GM08714 (cell line): Measurements from ENCODE around the gene FYN.

ENCODE experiments used
- H3K4me3 ChIP-seq: fragments of 200-500 bp; sonication (Bioruptor generic); 2 replicates; pipeline ENCODE4 v1.5.1; 2014; ENCODE audit warnings: mild to moderate bottlenecking, low read length, inconsistent platforms
- ZNF274 ChIP-seq: IDR thresholded peaks from 2 replicates; pipeline ENCODE4 v1.6.1; 2012; ENCODE audit warnings: mild to moderate bottlenecking, low read depth, low read length

FYN gene

GRCh38 chr6:111805511-111806164 lies 67.6 kb downstream of the FYN start:
- no peak for TF ChIP-seq ZNF274
- H3K4me3 ChIP-seq = peak overlapping the region; percentile 8; the same call in 1 of the 2 replicates

- no peak for TF ChIP-seq ZNF274
- H3K4me3 ChIP-seq = no peak overlapping the region
These were observed 68.5 kb downstream of the FYN start for GRCh38 chr6:111804627-111805235.

DNA sequence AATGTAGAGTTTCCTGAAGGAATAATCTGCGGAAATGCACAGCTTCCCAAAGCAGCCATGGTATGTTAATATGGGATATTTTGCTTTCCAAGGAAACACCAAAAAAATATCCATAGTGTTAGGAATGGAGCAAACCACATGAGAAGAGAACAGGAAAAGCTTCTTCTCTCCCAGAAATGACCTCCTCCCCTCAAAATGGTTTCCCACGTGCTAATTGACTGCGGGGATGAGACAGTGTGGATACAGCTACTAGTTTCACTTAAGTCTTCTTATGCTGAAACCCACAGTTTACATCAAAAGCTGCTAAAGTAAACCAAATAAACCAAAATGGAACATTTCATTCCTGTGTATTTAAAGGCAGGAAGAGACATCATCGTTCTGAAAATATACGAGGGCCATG lies 69.4 kb downstream of the FYN start:
- no peak for TF ChIP-seq ZNF274
- no peak overlapping the region for H3K4me3 ChIP-seq

- no peak overlapping the region for H3K4me3 ChIP-seq
- no peak for TF ChIP-seq ZNF274
These were observed 69.9 kb downstream of the FYN start for GRCh38 chr6:111803371-111803770.

DNA sequence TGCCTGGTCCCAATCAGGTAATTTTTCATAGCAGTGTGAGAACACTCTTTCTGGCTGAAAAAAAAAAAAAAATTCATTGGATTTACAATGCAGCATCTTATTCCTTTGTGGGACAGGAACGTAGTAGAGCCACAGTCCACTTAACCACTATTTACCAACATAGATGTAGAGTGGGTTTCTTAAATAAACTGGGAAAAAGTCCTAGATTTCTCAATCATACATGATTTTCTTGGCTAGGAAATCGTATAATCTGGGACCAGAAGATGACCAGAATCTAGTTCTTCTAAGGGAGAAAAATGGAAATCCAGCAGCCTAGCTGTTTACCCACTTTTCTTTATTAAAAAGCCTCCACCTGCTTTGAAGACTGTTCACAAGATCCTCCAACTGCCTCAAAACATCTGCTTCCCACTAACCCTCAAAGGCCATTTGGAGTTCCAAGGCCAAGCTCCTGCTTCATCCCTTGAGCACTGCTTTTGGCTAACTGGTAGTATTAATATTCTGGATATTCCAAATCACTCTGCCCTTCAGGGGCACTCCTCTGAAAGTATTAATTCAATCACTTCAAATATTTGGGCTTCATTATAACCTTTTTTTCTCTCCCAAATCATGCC lies 70.4 kb downstream of the FYN start:
- H3K4me3 ChIP-seq = no peak overlapping the region
- no peak for TF ChIP-seq ZNF274

GRCh38 chr6:111802015-111802414 lies 71.2 kb downstream of the FYN start:
- no peak overlapping the region for H3K4me3 ChIP-seq

GRCh38 chr6:111800821-111801220 lies 72.4 kb downstream of the FYN start:
- TF ChIP-seq ZNF274 = no peak
- no peak overlapping the region for H3K4me3 ChIP-seq

More at GRCh38 chr6:111802015-111802414, 71.2 kb downstream of the FYN start:
- TF ChIP-seq ZNF274 = no peak

DNA sequence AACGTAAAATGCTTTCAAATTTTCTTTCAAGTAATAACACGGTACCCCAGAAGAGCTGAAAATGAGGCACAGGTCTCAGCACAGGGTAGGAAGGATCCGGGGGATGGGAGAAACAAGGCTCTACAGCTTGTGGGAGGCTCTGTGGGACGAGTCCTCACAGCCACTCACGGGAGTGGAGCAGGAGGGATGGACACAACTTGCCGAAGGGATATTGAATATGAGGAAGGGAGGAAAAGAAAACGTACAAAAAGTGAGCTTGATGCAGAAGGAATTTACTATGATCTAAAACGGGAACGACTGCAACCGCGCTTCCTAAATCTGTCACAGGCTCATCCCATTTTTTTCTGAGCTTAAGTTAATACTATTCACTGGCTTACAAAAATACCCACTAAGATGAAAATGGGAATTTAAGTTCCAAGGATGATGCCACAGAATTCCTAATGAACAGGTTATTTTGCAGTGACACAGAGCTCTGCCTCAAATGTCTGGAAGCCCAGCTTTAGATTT lies 72.9 kb downstream of the FYN start:
- no peak overlapping the region for H3K4me3 ChIP-seq
- no peak for TF ChIP-seq ZNF274

- no peak for TF ChIP-seq ZNF274
These were observed 73.5 kb downstream of the FYN start for GRCh38 chr6:111799576-111800258.

GRCh38 chr6:111798281-111798725 lies 74.9 kb downstream of the FYN start:
- no peak overlapping the region for H3K4me3 ChIP-seq
- no peak for TF ChIP-seq ZNF274

More at GRCh38 chr6:111799576-111800258, 73.5 kb downstream of the FYN start:
- no peak overlapping the region for H3K4me3 ChIP-seq

GRCh38 chr6:111796310-111796918 lies 76.8 kb downstream of the FYN start:
- no peak for TF ChIP-seq ZNF274
- no peak overlapping the region for H3K4me3 ChIP-seq

DNA sequence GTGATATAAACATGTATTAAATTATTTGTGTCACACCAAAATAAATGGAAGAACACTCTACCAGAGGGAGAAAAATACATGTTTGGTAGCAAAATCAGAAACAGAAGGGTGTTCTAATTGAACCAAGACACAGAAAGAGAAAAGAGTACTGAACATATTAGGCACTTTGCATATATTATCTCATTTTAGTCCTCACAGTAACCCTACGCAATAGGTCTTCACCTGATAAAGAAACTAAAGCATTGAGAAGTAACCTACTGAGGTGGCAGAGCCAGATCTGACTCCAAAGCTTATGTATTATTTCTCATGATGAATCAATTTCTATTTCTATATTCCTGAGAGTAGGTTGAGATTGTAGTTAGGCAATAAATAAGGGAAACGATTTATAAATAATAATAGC lies 77.7 kb downstream of the FYN start:
- H3K4me3 ChIP-seq = no peak overlapping the region
- TF ChIP-seq ZNF274 = no peak

GRCh38 chr6:111794727-111795452 lies 78.4 kb downstream of the FYN start:
- H3K4me3 ChIP-seq = no peak overlapping the region
- TF ChIP-seq ZNF274 = no peak
